HG03565 (cell line): ENCODE measurements around the gene FAM13C.
"Not testable (repeated sequence)": the region's sequence is repeated elsewhere in the genome, so short reads cannot be mapped to it uniquely, and the experiment has no call there.

Experiments
- ATAC-seq: cut with Tn5 transposase; IDR thresholded peaks from one replicate; pipeline ENCODE4 v1.9.1; 2021; ENCODE audit warnings: mild to moderate bottlenecking, moderate library complexity; ENCODE audit not compliant: unreplicated experiment

Gene FAM13C

DNA sequence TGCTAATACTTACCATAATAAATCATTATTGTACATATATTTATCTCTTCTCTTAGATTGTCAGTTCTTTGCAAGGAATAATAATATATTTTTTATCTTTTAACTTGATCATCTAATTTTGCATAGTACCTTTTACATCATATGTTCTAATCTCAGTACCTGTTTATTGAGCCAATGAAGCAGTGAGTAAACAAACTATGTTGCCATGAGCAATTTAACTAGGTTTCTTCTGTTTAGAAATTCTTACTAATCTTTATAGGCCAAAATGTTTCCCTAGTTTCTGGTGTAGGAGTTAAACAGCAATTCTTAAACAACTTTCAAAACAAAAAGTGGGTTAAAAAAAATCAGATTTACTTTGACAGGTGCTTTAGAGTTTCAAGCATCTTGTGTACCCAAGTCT, 124.6 kb downstream of the FAM13C start:
- ATAC-seq = no peak

DNA sequence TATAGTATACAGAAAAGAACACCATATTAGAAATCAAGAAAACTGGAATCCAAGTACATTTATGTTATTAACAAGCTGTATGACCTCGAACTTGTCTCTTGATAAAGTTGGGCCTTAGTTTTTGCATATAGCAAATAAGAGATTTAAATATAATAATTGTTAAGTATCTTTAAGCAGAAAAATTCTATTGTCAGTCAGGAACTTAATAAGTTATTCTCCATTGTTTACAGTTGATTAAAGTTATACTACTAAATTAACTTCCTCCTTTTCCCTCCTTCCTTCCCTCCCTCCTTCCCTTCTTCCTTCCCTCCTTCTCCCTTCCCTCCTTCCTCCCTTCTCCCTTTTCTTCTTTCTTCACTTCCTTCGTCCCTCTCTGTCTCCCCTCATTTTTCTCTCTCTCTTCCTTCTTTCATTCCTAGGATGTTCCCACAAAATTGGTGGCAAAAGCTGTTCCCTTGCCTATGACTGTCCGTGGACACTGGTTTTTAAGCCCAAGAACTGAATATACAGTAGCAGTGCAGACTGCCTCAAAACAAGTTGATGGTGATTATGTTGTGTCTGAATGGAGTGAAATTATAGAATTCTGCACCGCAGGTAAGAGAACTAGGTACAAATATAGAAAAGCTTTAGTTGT, 126.2 kb downstream of the FAM13C start:
- no peak for ATAC-seq

DNA sequence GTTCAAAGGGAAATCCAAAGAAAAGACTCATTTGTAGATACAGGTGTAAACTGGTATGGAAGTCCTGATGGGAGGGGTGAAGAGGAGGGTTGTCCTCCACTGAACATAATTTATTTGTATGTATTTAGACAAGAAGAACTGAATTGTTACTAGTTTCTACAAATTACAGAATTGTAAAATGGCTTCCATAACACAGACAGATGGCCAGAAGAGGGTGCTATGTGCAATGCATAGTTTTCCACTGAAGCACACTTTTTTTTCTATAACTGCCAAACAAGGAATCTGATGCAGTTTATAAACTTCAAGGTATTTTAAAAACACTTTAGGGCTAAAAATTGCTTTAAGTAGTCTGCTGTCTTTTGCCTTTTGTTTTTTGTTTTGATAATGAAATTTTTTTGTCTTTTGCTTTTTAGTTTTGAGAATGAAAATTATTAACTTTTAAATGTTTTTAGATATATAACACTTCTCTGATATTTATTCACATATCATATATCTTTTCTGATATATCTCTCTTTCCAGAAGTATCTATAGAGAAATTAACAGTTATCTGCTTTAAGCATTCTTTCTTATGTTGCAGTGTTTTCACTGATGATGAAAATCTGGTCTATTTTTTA, 127.4 kb downstream of the FAM13C start:
- no peak for ATAC-seq

DNA sequence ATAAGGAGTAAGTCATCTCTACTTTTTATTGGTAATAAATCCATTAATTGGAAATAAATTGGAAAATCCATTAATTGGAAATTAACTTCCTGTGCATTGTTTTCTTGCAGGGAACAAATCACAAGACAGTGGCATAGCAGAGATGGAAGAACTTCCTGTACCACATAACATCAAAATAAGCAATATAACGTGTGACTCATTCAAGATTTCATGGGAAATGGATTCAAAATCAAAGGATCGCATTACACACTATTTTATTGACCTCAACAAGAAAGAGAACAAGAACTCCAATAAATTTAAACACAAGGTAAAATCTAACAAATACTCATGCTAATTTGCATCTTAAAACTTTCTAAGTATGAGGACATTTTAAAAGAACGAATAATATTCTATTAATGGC, 128.2 kb downstream of the FAM13C start:
- no peak for ATAC-seq

DNA sequence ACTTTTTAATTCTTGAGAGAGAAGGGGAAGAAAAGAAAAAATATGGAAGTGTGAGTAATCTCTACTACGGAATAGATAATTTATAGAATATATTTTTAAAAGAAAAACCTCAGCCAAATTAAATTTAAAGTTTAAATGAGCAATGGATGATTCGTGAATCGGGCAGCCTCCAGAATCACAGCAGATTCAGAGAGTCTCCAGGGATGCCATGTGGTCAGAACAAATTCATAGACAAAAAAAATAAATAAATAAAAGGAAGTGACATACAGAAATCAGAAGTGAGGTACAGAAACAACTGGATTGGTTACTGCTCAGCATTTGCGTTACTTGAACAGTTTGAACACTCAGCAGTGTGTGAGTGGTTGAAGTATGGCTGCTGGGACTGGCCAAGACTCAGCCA, 132.9 kb downstream of the FAM13C start:
- ATAC-seq = no peak

DNA sequence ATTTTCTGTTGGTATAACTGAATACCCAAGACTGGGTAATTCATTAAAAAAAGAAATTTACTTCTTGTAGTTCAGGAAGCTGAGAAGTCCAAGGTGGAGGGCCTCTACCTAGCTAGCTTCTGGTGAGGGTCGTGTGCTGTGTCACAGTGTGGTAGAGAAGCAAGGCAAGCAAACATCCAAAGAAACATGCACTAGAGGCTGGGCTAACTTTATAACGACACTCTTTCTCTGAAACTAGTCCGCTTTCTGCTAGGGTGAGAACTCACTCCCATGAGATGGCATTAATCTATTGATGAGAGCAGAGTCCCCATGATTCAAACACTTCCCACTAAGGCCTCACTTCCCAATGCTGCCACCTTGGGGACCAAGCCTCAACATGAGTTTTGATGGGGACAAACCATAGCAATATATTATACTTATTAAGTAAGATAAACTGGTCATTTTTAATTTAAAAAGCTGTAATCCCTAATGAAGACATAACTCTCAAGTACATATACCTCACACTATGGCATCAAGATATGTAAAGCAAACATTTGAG, 135.1 kb downstream of the FAM13C start:
- no peak for ATAC-seq

DNA sequence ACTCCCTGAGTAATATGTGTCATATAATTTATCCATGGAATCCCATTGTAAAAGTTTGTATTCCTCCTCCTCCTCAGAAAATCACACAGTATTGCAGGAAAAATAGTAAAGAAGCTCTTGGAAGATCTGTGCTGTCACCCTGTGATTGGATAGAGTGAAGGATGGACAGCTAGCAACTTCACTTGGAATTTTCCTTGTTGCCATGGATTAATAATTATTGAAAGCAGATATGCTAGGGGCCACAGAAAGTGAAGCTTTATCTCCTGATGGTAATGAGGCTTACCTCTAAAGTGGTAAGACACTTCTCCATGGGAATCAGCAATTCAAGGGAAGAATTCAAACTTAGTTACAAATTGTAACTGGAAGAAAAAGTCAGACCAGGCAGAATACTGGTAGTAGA, 137.1 kb downstream of the FAM13C start:
- no peak for ATAC-seq

DNA sequence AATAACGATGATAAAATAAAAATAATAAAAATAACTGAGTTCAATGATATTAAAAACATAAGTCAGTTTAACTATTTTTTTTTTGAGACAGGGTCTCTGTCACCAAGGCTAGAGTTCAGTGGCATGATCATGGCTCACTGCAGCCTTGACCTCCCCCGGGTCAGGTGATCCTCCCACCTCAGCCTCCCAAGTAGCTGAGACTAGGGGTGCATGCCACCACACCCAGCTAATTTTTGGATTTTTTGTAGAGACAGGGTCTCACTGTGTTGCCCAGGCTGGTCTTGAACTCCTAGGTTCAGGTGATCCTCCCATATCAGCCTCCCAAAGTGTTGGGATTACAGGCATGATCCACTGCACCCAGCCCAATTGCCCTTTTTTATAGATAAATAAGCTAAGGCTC, 138.8 kb downstream of the FAM13C start:
- ATAC-seq = not testable (repeated sequence)

DNA sequence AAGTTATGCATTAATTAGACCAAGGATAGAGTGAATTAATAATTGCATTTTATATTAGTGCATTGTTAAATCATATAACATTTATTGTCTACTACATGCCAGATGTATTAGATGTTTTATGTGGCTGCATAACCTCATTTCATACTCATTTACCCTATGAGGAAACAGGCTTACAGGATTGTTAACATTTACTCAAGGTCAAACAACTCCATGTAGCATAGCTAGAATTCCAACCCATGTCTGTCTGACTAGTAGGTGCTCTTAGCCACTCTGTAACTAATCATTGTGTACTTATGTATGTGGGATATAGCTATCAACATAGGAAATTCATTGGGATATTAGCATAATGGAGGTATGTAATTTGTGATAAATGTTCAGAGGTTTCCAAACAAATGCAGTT, 139.6 kb downstream of the FAM13C start:
- ATAC-seq = no peak

DNA sequence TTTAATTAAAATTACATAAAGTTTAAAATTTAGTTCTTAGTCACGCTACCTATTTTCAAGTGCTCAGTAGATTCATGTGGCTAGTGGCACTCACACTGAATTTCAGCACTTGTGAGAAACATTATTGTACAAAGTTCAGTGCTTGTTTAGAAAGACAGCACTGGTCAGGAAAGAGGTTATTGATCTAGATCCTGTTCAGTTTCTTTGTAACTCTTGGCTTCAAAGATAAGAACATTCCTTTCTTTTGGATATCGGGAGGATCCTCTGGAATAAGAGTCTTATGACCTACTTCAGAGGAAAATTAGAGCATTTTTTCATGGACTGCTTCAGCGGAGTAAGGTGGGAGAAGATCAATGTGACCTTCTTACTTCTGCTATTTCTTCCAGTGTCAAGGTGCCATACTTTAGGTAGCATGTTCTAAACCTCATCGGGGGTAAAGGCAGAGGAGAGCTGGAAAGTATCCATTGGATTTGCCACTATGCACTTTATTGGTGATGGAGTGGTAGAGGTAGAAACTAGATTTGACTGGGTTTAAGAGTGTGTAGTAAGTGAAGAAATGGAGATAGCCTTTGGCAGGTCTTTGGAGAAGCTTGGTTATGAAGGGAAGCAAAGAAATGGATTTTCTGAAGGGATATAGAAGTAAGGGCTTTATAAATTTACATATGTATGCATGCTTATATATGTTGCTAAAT, 146.0 kb downstream of the FAM13C start:
- no peak for ATAC-seq

DNA sequence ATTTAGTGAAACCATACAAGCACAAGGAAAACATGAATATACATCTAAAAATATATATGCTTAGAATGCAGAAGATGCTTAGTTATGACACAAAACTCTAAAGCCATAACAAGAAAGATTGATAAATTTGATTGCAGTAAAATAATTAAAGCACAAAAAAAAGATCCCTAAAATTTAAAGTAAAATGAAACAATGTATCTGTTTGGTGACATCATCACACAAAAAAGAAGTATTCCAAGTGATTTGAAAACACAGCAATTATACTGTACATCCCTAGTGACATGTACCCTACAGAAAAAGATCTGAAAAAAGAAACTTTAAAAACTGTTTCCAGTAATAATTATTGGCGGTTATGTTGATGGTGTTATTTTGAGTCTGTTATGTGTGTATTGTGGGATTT, 148.2 kb downstream of the FAM13C start:
- ATAC-seq = no peak

DNA sequence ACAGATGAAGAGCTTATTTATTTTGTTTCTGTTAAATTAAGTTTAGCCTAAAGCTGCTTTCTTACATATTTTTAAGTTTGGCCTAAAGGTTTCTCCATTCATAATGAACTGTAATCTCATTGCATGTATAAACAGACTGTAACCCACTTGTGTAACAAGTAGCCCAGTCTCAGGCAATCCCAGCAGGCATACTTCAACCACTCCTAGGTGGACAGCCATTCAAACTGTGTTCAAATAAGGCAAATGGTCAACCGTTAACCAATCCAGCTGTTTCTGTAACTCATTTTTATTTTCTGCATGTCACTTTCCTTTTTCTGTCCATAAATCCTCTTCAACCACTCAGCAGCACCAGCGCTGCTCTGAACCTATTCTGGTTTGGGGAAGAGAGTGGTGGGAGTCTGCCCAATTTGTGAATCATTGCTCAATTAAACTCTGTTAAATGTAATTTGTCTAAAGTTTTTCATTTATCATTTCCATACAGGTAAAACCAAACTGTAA, 150.0 kb downstream of the FAM13C start:
- ATAC-seq = no peak

DNA sequence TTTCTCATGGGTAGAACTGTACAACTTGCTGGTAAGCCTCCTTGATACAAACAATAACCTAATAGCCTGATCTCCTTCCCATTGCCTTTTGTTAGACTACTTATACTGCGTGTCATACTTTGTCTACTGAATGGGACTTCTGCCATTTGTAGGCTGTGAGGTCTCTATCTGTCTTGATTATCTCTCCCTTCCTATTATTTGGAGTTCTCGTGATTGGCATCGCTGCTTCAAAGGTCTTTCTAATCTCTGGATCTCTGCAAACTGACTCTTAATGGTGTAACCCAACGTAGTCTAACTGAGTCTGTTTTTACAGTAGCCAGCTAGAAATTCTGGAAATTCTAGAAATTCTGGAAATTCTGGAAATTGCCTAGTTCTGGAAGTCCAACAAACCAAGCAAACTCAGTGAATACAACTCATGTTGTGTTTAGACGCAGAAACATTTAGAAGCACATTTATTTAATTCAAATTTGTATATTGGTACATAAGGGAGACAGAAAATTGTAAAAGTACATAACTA, 156.1 kb downstream of the FAM13C start:
- no peak for ATAC-seq
